ENCODE data around the gene C1orf35.
A peak's percentile ranks its signal among the peaks of the same experiment; 100 is the strongest.

C1orf35 gene

GRCh38 chr1:228094432-228095016 lies 8.6 kb downstream of the C1orf35 start:
- DNase-seq (ENCODE audit: low spot score): no peak

DNA sequence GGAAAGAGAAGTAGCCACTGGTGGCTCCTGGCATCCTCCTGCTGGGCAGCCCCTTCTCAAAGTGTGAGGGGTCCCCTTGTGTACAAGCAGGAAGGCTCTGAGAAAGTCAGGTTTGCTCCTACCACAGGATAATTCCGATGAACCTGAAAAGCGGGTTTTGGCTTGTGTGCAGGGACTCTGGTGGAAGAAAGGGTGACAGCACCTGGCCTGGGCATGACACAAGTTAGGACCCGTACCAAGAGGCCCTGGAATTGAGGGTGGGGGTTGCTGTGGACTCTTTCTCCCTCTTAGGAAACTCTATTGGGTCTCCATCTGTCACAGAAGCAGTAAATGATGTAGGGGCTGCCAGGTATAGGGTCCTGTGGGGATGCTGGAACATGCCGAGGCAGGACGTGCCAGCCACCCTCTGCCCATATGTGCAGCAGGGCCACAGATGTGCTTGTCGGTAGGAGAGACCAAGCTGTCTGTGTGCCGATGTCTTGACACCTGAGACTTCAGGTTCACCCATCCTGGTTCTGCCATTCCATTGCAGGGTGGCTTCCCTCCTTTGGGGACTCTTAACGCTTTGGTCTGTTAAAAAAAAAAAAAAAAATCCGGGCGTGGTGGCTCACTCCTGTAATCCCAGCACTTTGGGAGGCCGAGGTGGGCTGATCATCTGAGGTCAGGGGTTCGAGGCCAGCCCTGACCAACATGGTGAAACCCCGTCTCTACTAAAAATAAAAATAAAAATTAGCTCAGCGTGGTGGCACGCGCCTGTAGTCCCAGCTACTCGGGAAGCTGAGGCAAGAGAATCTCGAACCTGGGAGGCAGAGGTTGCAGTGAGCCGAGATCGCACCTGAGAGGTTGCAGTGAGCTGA lies 9.8 kb downstream of the C1orf35 start:
- DNase-seq (ENCODE audit: low spot score): no peak

- no peak for DNase-seq (ENCODE audit: low spot score)
Observed at GRCh38 chr1:228092342-228093049, 10.6 kb downstream of the C1orf35 start.

DNA sequence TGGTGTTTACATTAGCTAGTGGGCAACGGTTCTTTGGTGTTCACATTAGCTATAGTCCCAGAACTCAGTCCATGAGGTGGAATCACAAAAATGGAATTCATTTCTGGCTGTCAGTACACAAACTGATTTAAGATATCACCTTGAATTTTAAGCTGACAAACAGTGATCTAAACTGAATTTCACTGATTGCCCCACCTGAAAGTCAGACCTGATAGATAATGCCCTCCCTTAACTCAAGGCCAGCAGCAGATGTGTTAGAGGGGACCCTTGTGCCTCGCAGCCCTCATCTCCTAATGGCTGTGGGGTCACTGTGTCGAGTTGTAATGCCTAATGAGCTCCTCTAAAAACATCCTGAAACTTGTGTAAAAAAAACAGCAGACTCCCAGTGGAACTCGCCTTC lies 12.0 kb downstream of the C1orf35 start:
- no peak for DNase-seq (ENCODE audit: low spot score)

DNA sequence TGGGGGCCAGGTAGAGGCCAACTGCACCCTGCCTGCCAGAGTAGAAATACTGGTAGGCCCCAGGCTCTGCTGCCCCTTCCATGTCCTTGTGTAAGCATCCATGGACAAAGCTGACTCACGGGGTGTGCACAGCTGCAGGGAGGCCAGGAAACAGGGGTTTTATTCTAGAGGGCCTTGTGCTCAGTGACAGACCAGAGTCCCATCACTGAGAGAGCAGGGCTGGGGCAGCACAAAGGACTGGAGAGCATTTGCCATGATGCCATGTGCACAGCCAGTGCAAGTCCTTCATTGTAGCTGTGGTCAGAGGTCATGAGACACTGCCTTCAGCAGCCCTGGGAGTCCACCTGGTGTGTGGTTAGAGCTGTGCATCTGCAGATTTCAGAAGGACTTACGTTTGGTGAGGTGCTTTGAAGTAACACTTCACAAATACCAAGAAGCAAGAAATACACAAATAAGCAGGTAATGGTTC lies 12.5 kb downstream of the C1orf35 start:
- no peak for DNase-seq (ENCODE audit: low spot score)

DNA sequence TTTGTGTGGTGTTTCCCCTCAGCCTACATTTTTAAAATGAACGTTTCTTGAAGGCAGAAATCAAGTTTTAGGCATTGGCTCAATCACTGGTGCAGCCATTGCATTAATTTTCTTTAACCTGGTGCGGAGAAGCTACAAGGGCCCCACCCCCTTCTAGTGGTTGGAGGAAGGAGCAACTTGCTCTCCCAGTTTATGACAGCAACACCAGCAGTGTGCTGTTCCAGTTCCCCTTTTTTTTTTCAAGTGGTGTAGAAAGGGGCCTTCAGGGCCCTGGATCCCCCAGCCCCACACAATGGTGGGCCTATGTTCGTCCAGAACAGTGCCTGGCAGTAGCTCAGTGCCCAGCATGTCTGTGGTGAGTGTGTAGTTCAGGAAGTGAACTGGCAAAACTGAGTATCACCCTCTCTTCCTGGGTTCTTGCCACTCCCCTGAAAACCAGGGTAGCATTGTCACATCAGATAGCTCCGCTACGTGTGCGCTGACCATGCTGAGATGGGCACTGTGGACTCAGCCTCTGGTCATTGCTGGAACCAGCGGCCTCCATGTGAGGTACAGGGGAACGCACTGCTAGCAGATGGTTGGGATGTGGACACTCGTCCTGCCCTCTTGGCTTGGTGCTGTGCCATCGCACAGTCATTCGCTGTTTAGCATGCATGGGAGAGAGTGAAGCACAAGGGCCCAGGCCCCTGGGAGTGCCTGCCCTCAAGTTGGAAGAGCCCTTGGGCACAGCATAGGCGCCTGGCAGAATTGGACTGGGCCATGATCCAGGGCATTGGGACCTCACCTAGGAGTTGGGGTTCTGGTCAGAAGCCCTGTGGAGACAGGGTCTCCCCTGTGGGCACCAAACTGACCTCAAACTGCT lies 13.4 kb downstream of the C1orf35 start:
- DNase-seq (ENCODE audit: low spot score): no peak

- DNase-seq (ENCODE audit: low spot score): peak; percentile 62
Observed at GRCh38 chr1:228088586-228089498, 14.3 kb downstream of the C1orf35 start.

- no peak for DNase-seq (ENCODE audit: low spot score)
Observed at GRCh38 chr1:228087771-228088251, 15.3 kb downstream of the C1orf35 start.

GRCh38 chr1:228085287-228085951 lies 17.7 kb downstream of the C1orf35 start:
- DNase-seq (ENCODE audit: low spot score): peak; percentile 51

- no peak for DNase-seq (ENCODE audit: low spot score)
Observed at GRCh38 chr1:228084797-228085196, 18.3 kb downstream of the C1orf35 start.

DNA sequence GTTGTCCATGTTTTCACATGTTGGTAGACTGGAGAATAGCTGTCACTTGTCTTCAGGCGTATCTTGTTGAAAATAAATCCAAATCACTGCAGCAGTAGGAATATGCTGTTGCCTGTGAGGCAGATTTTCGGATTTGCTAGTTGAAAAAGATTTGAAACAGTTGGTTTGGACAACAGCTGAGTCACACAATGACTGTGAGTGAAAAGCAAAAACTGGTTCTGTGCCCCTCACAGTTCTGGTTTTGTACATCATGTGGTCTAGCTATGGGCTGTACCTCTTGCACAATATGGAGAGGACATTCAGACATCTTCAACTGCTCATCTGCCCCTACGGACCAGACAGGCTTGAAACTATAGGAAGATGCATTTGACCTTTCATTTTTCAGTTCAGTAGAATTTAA lies 18.8 kb downstream of the C1orf35 start:
- peak; percentile 48 for DNase-seq (ENCODE audit: low spot score)

- DNase-seq (ENCODE audit: low spot score): peak; percentile 31
Observed at GRCh38 chr1:228083871-228084278, 19.2 kb downstream of the C1orf35 start.

DNA sequence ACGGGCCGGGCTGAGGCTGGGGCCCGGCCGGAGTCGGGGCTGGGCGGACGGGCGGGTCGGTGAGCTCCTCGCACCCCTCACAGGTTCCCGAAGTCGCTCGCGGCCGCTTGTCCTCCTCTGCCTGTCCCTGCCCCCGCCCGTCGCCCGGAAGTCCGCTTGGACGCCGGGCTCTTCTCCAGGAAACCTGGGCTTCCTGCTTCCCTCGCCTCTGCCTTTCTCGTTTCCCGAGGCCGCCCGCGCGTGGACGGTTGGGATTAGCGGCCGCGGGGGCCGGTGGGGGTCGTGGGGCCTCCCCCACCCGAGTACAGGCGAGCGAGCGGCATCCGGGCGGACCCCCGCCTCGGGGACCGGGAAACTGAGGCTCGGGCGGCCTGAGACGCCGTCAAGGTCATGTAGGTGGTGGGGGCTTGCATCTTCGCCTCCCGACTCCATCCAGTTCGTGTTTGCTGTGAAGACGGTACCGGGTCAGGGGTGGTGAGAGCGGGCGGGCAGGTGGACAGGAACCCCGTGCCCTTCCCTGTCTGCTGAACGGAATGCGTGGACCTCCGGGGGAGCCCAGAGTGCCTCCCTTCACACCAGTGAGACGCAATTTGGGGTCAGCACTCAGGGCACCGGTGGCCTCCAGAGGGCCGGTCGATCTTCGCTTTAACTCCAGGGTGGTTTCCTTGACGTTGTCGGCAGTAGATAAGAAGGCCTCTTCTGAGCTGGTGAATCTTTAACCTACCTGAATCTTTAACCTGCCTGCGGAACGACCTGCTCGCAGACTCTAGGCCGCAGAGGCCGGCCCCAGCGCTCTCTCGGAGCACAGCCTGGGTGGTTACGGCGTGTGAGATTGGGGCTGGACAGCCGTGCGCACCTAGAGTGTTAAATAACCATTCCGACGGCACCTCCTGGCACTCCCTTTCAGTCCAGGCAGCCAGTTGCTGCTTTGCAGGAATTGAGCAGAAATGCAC lies 19.9 kb downstream of the C1orf35 start:
- DNase-seq (ENCODE audit: low spot score): peak; percentile 74

DNA sequence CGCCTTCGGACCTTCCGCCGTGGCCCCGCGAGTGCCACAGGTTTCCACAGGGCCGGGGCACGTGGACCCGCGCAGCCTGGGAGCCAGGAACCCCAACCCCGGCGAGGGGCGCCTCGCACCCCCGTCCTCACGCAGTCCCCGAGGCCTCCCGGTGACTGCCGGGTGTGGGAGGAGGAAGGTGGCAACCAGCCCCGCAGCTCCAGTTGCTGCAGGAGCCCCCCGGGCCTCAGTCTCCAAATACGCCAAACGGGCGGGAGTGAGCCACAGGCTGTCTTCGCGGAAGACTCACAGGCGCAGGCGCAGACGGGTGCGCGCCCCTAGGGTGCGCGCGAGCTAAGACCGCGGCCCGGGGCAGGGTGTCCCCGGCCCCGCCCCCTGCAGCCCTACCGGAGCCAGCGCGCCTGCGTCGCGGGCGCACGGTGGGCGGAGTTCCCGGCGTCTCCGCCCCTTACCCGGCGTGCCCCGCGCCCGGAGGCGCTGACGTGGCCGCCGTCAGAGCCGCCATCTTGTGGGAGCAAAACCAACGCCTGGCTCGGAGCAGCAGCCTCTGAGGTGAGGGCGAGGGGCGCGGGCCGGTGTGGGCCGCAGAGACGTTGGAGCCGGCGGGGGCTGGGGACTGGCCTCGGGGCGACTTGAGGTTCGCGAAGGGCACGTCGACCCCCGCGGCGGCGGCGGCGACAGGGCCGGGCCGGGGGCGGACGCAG lies 20.8 kb downstream of the C1orf35 start, which contains the start of gene ARF1:
Gene ARF1 (plus strand): TSS at position 495 of the 704 bp plus-strand sequence. CDS start 14,407 bp downstream, outside the sequence.
- peak; percentile 97 for DNase-seq (ENCODE audit: low spot score)

DNA sequence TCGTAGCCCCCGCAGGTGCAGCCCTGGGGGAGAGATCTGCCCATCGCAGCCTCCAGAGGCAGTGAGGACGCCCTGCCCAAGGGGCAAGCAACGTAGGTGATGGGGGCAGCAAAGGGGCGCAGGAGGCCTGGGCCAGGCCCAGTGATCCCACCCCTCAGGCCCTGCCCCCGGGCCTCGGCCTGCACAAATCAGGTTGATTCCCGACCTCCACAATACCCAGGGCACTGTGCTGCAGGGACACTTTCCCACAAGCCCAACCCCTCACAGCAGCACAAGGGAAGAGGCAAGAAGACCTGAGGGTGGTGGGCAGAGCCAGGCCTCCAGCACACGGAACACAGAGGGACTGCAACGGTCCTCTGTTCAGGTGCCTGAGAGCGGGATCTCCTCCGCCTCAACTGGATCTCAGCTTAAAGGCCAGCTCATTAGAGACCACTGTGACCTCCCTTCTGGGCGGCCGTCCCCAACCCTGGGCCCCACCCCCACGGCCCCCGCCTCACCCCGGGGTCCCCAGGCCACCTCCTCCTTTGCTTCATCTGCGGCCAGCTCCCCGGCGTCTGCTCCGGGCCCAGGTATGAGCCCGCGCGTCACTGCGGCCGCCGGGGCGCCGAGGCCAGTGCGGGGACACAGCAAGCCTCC lies 21.4 kb downstream of the C1orf35 start:
- no peak for DNase-seq (ENCODE audit: low spot score)

GRCh38 chr1:228081144-228081543 lies 22.0 kb downstream of the C1orf35 start:
- DNase-seq (ENCODE audit: low spot score): no peak

DNA sequence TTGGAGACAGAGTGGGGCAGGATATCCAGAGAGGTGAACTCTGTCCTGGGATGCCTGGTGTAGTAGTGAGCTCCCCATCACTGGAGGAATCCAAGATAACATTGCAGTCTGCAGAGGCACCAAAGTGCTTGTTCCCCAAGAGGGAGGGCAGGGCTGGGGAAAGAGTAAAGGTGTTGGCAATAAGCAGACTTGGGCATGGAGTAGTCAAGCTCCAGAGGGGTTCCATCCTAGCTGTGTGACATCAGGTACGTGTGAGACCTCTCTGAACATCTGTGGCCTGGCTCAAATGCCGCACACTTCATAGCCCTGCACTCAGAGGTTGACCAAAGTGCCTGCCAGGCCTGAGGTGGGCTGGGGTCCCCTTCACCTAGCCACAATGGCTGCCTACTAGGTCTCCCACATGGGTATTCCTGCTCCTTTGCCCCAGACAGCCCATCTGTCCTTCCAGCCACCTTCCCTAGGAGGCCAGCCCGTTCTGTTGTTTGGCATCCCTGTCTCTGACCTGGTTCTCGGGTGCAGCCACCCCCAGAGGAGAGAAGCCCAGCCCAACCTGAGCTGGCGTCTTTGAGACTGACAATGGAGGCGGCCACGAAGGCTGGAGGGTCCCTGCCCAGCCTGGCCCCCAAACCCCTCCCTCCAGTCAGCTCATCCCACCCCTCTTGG lies 23.4 kb downstream of the C1orf35 start:
- DNase-seq (ENCODE audit: low spot score): no peak

All from hematopoietic multipotent progenitor cell treated with erythropoietin and hydrocortisone succinate and interleukin-3 and kit ligand, for 17 days (in vitro differentiated cells).